Esophagus muscularis mucosa (tissue), 4 donors: ENCODE data around the gene SSX4. TPM values are rescaled to one million over a fixed set of nuclear protein-coding genes. Genes with fewer than 3 reads are reported as not detected.
"Not testable (repeated sequence)": the region's sequence is repeated elsewhere in the genome, so short reads cannot be mapped to it uniquely, and the experiment has no call there.

ENCODE experiments used
- DNase-seq: peaks from one replicate; pipeline ENCODE4 v3.0.0-alpha.2; 2017; ENCODE audit errors: extremely low spot score
- H3K27ac ChIP-seq, 4 donors: fragments of 200-600 bp; sonication (generic); replicated peaks in 1 of 4; 1 replicate in 3 of 4; 2 replicates in 1 of 4; pipeline ENCODE4 v1.5.1; 2016 to 2019; ENCODE audit warnings: mild to moderate bottlenecking in 1 of 4
- H3K27me3 ChIP-seq, 4 donors: fragments of 200-600 bp; sonication (generic); one replicate each; pipeline versions ENCODE4 v1.5.1 to v1.6.0; 2016 to 2019
- H3K36me3 ChIP-seq, 4 donors: fragments of 200-600 bp; sonication (generic); one replicate each; pipeline ENCODE4 v1.5.1; 2016 to 2019
- H3K4me1 ChIP-seq, 4 donors: fragments of 200-600 bp; sonication (generic); one replicate each; pipeline ENCODE4 v1.5.1; 2016 to 2019
- H3K4me3 ChIP-seq, 4 donors: fragments of 200-600 bp; sonication (generic); 1 replicate in 2 of 4; 2 replicates in 2 of 4; pipeline ENCODE4 v1.5.1; 2016 to 2019; ENCODE audit warnings: mild to moderate bottlenecking in 4 of 4, moderate library complexity in 1 of 4
- H3K9me3 ChIP-seq, 4 donors: fragments of 200-600 bp; sonication (generic); 1 replicate in 3 of 4; 2 replicates in 1 of 4; pipeline ENCODE4 v1.5.1; 2016 to 2019
- CTCF ChIP-seq, 3 experiments: fragments of 200-600 bp in 2 of 3; fragments of 450-650 bp in 1 of 3; sonication (generic) in 2 of 3; IDR thresholded peaks; one replicate each; pipeline ENCODE4 v1.5.1; 2017 to 2019; ENCODE audit warnings: antibody characterized with exemption in 3 of 3, mild to moderate bottlenecking in 2 of 3, moderate library complexity in 1 of 3
- EP300 ChIP-seq: sonication (generic); formaldehyde crosslinking; IDR thresholded peaks from one replicate; pipeline ENCODE4 v1.6.1; 2017; ENCODE audit warnings: antibody characterized with exemption
- POLR2A ChIP-seq: fragments of 450-650 bp; IDR thresholded peaks from one replicate; pipeline ENCODE4 v1.6.1; 2017; ENCODE audit warnings: antibody characterized with exemption, moderate library complexity, mild to moderate bottlenecking, low read depth
- POLR2AphosphoS5 ChIP-seq, 2 donors: sonication (generic); formaldehyde crosslinking; IDR thresholded peaks; one replicate each; pipeline ENCODE4 v1.6.1; 2017; ENCODE audit warnings: antibody characterized with exemption in 2 of 2
- whole genome bisulfite sequencing: methylation state at CpG from one replicate; pipeline ENCODE4 v1.1.5; 2018; 5-methylcytosine and 5-hydroxymethylcytosine counted together
- intact Hi-C: fragments of 100-400 bp; cut with DNase I; formaldehyde crosslinking; loops from one replicate; pipeline ENCODE4 v1.15.1; 2023
- total RNA-seq, 4 donors: library from RNA; depleted of rRNA; stranded (reverse); fragments of >200 nt; gene quantifications; one replicate each; pipeline versions ENCODE4 v1.1.0 to v1.2.1, GENCODE V29; 2016

SSX4 gene
- not detected for total RNA-seq

GRCh38 chrX:48383239-48383638 is at the start of gene SSX4:
SSX4 (plus strand) TSS chrX:48383539; CDS start chrX:48384054, 515 bp downstream.
- H3K9me3 ChIP-seq, H3K4me3 ChIP-seq, H3K36me3 ChIP-seq, intact Hi-C loops, H3K27me3 ChIP-seq, H3K4me1 ChIP-seq, H3K27ac ChIP-seq, DNase-seq: not testable (repeated sequence)
- no CpG with 5 or more reads among the region's 16 CpGs for WGBS

GRCh38 chrX:48346059-48346458 is 37.3 kb upstream of the SSX4 start:
- H3K9me3 ChIP-seq, DNase-seq, H3K36me3 ChIP-seq, H3K4me3 ChIP-seq, intact Hi-C loops, H3K4me1 ChIP-seq, H3K27ac ChIP-seq, H3K27me3 ChIP-seq: not testable (repeated sequence)
- WGBS, result 57% methylated on average over 8 of the region's 8 CpGs

GRCh38 chrX:48356315-48357094 is 26.8 kb upstream of the SSX4 start, which contains the start of gene SSX3:
SSX3 (minus strand) TSS chrX:48356703; CDS start chrX:48355249, 1,454 bp downstream.
- H3K9me3 ChIP-seq, intact Hi-C loops, H3K27ac ChIP-seq, H3K4me3 ChIP-seq, H3K36me3 ChIP-seq, DNase-seq, H3K27me3 ChIP-seq, H3K4me1 ChIP-seq: not testable (repeated sequence)
- 82% methylated on average over 19 of the region's 19 CpGs for WGBS

- 86% methylated on average over 8 of the region's 8 CpGs for WGBS
- no peaks in the 10 kb centered on the region for H3K9me3 ChIP-seq
- H3K4me3 ChIP-seq, result no peak overlapping the region
- no peak for DNase-seq
- H3K4me1 ChIP-seq, result no peaks in the 10 kb centered on the region
- TF ChIP-seq CTCF (IDR thresholded peaks at IDR 0.05) (no peak), POLR2A (no peak), EP300 (no peak), POLR2AphosphoS5 (IDR thresholded peaks at IDR 0.05) (no peak)
- no peak overlapping the region for H3K27ac ChIP-seq
- no peaks in the 10 kb centered on the region for H3K27me3 ChIP-seq
- intact Hi-C loops, result no loop called here
- no peaks in the 10 kb centered on the region for H3K36me3 ChIP-seq
Observed at GRCh38 chrX:48357681-48358080, 25.7 kb upstream of the SSX4 start.

- H3K36me3 ChIP-seq, H3K4me3 ChIP-seq, H3K27ac ChIP-seq, DNase-seq, H3K9me3 ChIP-seq, H3K4me1 ChIP-seq, H3K27me3 ChIP-seq, intact Hi-C loops: not testable (repeated sequence)
- WGBS, result 75% methylated on average over 6 of the region's 6 CpGs
Observed at GRCh38 chrX:48359281-48359680, 24.1 kb upstream of the SSX4 start.

- intact Hi-C loops, H3K27me3 ChIP-seq, DNase-seq, H3K36me3 ChIP-seq, H3K27ac ChIP-seq, H3K9me3 ChIP-seq, H3K4me1 ChIP-seq, H3K4me3 ChIP-seq: not testable (repeated sequence)
- no CpG with 5 or more reads among the region's 12 CpGs for WGBS
Observed at GRCh38 chrX:48367717-48368408, 15.5 kb upstream of the SSX4 start.

- H3K27me3 ChIP-seq, H3K9me3 ChIP-seq, DNase-seq, H3K27ac ChIP-seq, H3K4me1 ChIP-seq, H3K36me3 ChIP-seq, H3K4me3 ChIP-seq, intact Hi-C loops: not testable (repeated sequence)
- whole genome bisulfite sequencing, result no CpG with 5 or more reads among the region's 8 CpGs
Observed at GRCh38 chrX:48370408-48370807, 12.9 kb upstream of the SSX4 start.

- DNase-seq, H3K4me1 ChIP-seq, H3K36me3 ChIP-seq, intact Hi-C loops, H3K4me3 ChIP-seq, H3K27ac ChIP-seq, H3K27me3 ChIP-seq, H3K9me3 ChIP-seq: not testable (repeated sequence)
- 40% methylated on average over 2 of the region's 2 CpGs for WGBS
Observed at GRCh38 chrX:48396931-48397330, 13.6 kb downstream of the SSX4 start.

GRCh38 chrX:48397825-48398224 is 14.5 kb downstream of the SSX4 start:
- H3K27ac ChIP-seq, H3K9me3 ChIP-seq, H3K36me3 ChIP-seq, intact Hi-C loops, H3K27me3 ChIP-seq, H3K4me3 ChIP-seq, H3K4me1 ChIP-seq: not testable (repeated sequence)
- WGBS, result 33% methylated on average over 1 of the region's 1 CpG
- peak; percentile 3 for DNase-seq

GRCh38 chrX:48411860-48412259 is 28.5 kb downstream of the SSX4 start, which contains the start of gene SSX4B:
SSX4B (minus strand) TSS chrX:48411960; CDS start chrX:48411372, 588 bp downstream.
- intact Hi-C loops, H3K27me3 ChIP-seq, H3K36me3 ChIP-seq, H3K27ac ChIP-seq, H3K9me3 ChIP-seq, DNase-seq, H3K4me3 ChIP-seq, H3K4me1 ChIP-seq: not testable (repeated sequence)
- WGBS, result no CpG with 5 or more reads among the region's 15 CpGs

- H3K4me1 ChIP-seq, intact Hi-C loops, H3K4me3 ChIP-seq, H3K9me3 ChIP-seq, DNase-seq, H3K27me3 ChIP-seq, H3K27ac ChIP-seq, H3K36me3 ChIP-seq: not testable (repeated sequence)
- WGBS, result no CpG with 5 or more reads among the region's 12 CpGs
Observed at GRCh38 chrX:48427027-48427716, 43.8 kb downstream of the SSX4 start.
